GM12865 (cell line): ENCODE measurements around the gene NUP98.

Experiments
- DNase-seq: peaks from one replicate; pipeline ENCODE4 v3.0.0; 2010; ENCODE audit warnings: low read depth
- H3K4me3 ChIP-seq: 2 replicates; pipeline ENCODE4 v1.5.1; 2011; ENCODE audit warnings: mild to moderate bottlenecking, low read depth, low read length, control low read depth
- TF ChIP-seq, protein P1 (sequence below): IDR thresholded peaks from 2 replicates; pipeline ENCODE4 v1.5.1; 2011; ENCODE audit warnings: low read length, control low read depth, low read depth, inconsistent platforms; ENCODE audit not compliant: insufficient read depth; ENCODE audit errors: missing control alignments

Gene NUP98

GRCh38 chr11:3802011-3802790, 4.8 kb upstream of the NUP98 start:
- no peak for DNase-seq
- H3K4me3 ChIP-seq: no peak overlapping the region
- TF ChIP-seq, protein P1, sequence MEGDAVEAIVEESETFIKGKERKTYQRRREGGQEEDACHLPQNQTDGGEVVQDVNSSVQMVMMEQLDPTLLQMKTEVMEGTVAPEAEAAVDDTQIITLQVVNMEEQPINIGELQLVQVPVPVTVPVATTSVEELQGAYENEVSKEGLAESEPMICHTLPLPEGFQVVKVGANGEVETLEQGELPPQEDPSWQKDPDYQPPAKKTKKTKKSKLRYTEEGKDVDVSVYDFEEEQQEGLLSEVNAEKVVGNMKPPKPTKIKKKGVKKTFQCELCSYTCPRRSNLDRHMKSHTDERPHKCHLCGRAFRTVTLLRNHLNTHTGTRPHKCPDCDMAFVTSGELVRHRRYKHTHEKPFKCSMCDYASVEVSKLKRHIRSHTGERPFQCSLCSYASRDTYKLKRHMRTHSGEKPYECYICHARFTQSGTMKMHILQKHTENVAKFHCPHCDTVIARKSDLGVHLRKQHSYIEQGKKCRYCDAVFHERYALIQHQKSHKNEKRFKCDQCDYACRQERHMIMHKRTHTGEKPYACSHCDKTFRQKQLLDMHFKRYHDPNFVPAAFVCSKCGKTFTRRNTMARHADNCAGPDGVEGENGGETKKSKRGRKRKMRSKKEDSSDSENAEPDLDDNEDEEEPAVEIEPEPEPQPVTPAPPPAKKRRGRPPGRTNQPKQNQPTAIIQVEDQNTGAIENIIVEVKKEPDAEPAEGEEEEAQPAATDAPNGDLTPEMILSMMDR: no peak

DNA sequence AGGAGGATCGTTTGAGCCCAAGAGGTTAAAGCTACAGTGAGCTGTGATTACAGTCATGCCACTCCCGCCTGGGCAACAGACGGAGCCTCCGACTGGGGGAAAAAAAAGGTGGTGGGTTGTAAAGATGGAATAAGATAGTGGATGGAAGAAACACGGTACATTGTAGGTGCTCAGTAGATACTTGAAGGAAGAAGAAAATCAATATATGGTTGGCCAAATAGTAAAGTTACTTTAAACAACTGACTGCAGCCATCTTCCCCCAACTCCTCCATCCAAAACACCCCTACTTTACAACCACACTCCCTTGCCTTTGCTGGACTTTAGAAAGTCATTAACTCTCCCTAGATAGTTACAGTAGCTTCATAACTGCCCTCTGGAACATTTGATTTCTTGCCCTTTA, 2.5 kb upstream of the NUP98 start:
- DNase-seq: no peak
- TF ChIP-seq, protein P1: no peak

GRCh38 chr11:3799143-3799542, 1.8 kb upstream of the NUP98 start:
- H3K4me3 ChIP-seq: no peak overlapping the region
- no peak for DNase-seq
- TF ChIP-seq, protein P1: no peak

More for the DNA sequence above, 2.5 kb upstream of the NUP98 start:
- H3K4me3 ChIP-seq: no peak overlapping the region

GRCh38 chr11:3796801-3797328, 489 bp downstream of the NUP98 start:
- DNase-seq: no peak
- H3K4me3 ChIP-seq: peak overlapping the region; percentile 81
- TF ChIP-seq, protein P1: no peak

- no peak for DNase-seq
- TF ChIP-seq, protein P1: no peak
- peak overlapping the region; percentile 81 for H3K4me3 ChIP-seq
Observed at GRCh38 chr11:3796346-3796745, 1.0 kb downstream of the NUP98 start.

GRCh38 chr11:3796002-3796311, 1.4 kb downstream of the NUP98 start:
- DNase-seq: no peak
- peak overlapping the region; percentile 81 for H3K4me3 ChIP-seq
- TF ChIP-seq, protein P1: no peak
